T-helper 17 cell (primary cell): ENCODE measurements around the gene TECTB. TPM values are rescaled to one million over a fixed set of nuclear protein-coding genes. Genes with fewer than 3 reads are reported as not detected.

Experiments
- ATAC-seq: fragments of 150-1000 bp; cut with Tn5 transposase; 2 replicates; pipeline ENCODE4 v1.10.0; 2021; ENCODE audit warnings: mild to moderate bottlenecking, moderate library complexity
- DNase-seq, 3 donors: peaks; one replicate each; pipeline versions ENCODE4 v3.0.0 to v3.0.0-alpha.2; 2020 to 2021
- H3K9me3 ChIP-seq: one replicate; pipeline ENCODE4 v1.7.0; 2013; ENCODE audit warnings: low read length, mild to moderate bottlenecking; ENCODE audit not compliant: control insufficient read depth, poor library complexity, severe bottlenecking
- H3K27ac Mint-ChIP-seq: one replicate; pipeline ENCODE4 v1.8.0; 2022; ENCODE audit warnings: mild to moderate bottlenecking, moderate library complexity, mixed read lengths
- H3K27me3 Mint-ChIP-seq: one replicate; pipeline ENCODE4 v1.8.0; 2022; ENCODE audit warnings: mixed read lengths
- H3K36me3 Mint-ChIP-seq: one replicate; pipeline ENCODE4 v1.8.0; 2022; ENCODE audit warnings: low read depth, mixed read lengths
- H3K4me1 Mint-ChIP-seq: one replicate; pipeline ENCODE4 v1.8.0; 2022; ENCODE audit warnings: mild to moderate bottlenecking, mixed read lengths
- H3K4me3 Mint-ChIP-seq: one replicate; pipeline ENCODE4 v1.8.0; 2022; ENCODE audit warnings: mild to moderate bottlenecking, moderate library complexity, mixed read lengths
- total RNA-seq, 4 donors: library from RNA in 2 of 4; stranded (reverse) in 2 of 4; gene quantifications; one replicate each; pipeline ENCODE4 v1.2.3 and lab custom pipeline; 2022 to 2026

The TECTB gene
- total RNA-seq (not detected), total RNA-seq (lab: John Stamatoyannopoulos, UW) (0 reads per million in 2 donors)

- Mint-ChIP-seq H3K4me1 (no peaks in the 10 kb centered on the region), H3K36me3 (no peaks in the 10 kb centered on the region), H3K4me3 (no peak within 1 kb of the TSS), H3K27ac (no peak within 1 kb of the TSS), H3K27me3 (peaks cover 54% of the 10 kb centered on the region)
- no peak for DNase-seq
- ATAC-seq = no peak
- no peaks in the 10 kb centered on the region for H3K9me3 ChIP-seq
These were observed at the start of gene TECTB for GRCh38 chr10:112283100-112283499. TSS of gene TECTB (plus strand) at chr10:112283400. CDS start at chr10:112283735, 335 bp downstream.

- H3K4me1 Mint-ChIP-seq = no peaks in the 10 kb centered on the region
- H3K4me3 Mint-ChIP-seq = no peak overlapping the region
- H3K36me3 Mint-ChIP-seq = peaks cover 2% of the 10 kb centered on the region
- DNase-seq (no peak), ATAC-seq (no peak)
- H3K27me3 Mint-ChIP-seq = peaks cover 32% of the 10 kb centered on the region
- no peaks in the 10 kb centered on the region for H3K9me3 ChIP-seq
- H3K27ac Mint-ChIP-seq = no peak overlapping the region
These were observed 48.1 kb upstream of the TECTB start for GRCh38 chr10:112235141-112235540.

DNA sequence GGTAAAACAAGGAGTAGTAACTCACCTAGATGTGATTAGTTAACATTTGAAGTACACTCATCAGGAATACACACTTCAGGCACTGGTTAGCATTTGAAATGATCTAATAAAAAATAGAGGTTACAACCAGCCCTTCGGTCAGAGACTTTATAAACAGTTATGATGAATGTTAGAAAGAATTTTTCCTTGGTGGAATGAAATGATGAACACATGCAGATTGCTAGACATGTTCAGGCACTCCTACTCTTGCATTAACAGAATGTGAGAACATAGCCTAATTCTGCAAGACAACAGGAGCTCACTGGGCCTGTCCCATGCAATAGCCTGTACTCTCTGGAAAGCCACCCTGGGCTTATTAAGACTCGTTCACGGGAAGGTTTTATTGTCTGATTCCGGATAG lies 47.3 kb upstream of the TECTB start:
- DNase-seq (no peak), ATAC-seq (no peak)
- H3K9me3 ChIP-seq = no peaks in the 10 kb centered on the region
- Mint-ChIP-seq H3K27me3 (peaks cover 26% of the 10 kb centered on the region), H3K4me3 (no peak overlapping the region), H3K4me1 (no peaks in the 10 kb centered on the region), H3K27ac (no peak overlapping the region), H3K36me3 (peaks cover 2% of the 10 kb centered on the region)

GRCh38 chr10:112236486-112236885 lies 46.7 kb upstream of the TECTB start:
- Mint-ChIP-seq H3K27ac (no peak overlapping the region), H3K4me3 (no peak overlapping the region), H3K4me1 (no peaks in the 10 kb centered on the region), H3K27me3 (peaks cover 21% of the 10 kb centered on the region), H3K36me3 (peaks cover 2% of the 10 kb centered on the region)
- no peaks in the 10 kb centered on the region for H3K9me3 ChIP-seq
- no peak for DNase-seq
- ATAC-seq = no peak

GRCh38 chr10:112239347-112239746 lies 43.9 kb upstream of the TECTB start:
- no peaks in the 10 kb centered on the region for H3K9me3 ChIP-seq
- H3K4me1 Mint-ChIP-seq = no peaks in the 10 kb centered on the region
- H3K27me3 Mint-ChIP-seq = peaks cover 30% of the 10 kb centered on the region
- ATAC-seq = no peak
- H3K36me3 Mint-ChIP-seq = no peaks in the 10 kb centered on the region
- no peak for DNase-seq
- H3K4me3 Mint-ChIP-seq = no peak overlapping the region
- no peak overlapping the region for H3K27ac Mint-ChIP-seq

DNA sequence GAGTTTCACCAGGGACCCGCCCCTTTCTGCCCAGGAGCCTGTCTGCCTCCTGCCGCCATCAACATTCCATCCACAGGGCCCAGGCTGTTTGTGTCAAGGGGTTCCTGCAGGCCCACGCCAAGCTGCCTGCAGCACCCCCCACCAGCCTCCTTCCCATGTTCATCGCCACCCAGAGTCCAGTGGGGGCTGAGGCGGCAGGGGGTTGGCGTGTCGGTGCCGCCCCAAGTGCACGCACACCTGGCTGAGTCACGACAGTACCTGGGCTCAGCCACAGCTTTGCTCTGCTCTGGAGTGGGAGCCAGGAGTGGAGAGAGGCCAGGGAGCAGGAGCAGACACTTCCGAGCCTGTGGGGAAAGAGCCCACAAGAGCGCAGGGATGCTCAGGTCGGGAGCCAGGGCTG lies 42.8 kb upstream of the TECTB start:
- ATAC-seq = no peak
- peaks cover 24% of the 10 kb centered on the region for H3K27me3 Mint-ChIP-seq

GRCh38 chr10:112241651-112242341 lies 41.4 kb upstream of the TECTB start:
- H3K4me3 Mint-ChIP-seq = no peak overlapping the region
- no peaks in the 10 kb centered on the region for H3K4me1 Mint-ChIP-seq
- no peak overlapping the region for H3K27ac Mint-ChIP-seq
- H3K27me3 Mint-ChIP-seq = peaks cover 18% of the 10 kb centered on the region
- no peak for ATAC-seq
- H3K36me3 Mint-ChIP-seq = no peaks in the 10 kb centered on the region
- no peaks in the 10 kb centered on the region for H3K9me3 ChIP-seq
- DNase-seq = no peak

More for the DNA sequence above, 42.8 kb upstream of the TECTB start:
- Mint-ChIP-seq H3K36me3 (no peaks in the 10 kb centered on the region), H3K4me3 (no peak overlapping the region), H3K27ac (no peak overlapping the region), H3K4me1 (no peaks in the 10 kb centered on the region)
- H3K9me3 ChIP-seq = no peaks in the 10 kb centered on the region
- DNase-seq = no peak

GRCh38 chr10:112242769-112243168 lies 40.4 kb upstream of the TECTB start:
- Mint-ChIP-seq H3K4me1 (no peaks in the 10 kb centered on the region), H3K27ac (no peak overlapping the region), H3K36me3 (no peaks in the 10 kb centered on the region), H3K27me3 (peaks cover 18% of the 10 kb centered on the region), H3K4me3 (no peak overlapping the region)
- no peak for ATAC-seq
- no peaks in the 10 kb centered on the region for H3K9me3 ChIP-seq
- DNase-seq = no peak

DNA sequence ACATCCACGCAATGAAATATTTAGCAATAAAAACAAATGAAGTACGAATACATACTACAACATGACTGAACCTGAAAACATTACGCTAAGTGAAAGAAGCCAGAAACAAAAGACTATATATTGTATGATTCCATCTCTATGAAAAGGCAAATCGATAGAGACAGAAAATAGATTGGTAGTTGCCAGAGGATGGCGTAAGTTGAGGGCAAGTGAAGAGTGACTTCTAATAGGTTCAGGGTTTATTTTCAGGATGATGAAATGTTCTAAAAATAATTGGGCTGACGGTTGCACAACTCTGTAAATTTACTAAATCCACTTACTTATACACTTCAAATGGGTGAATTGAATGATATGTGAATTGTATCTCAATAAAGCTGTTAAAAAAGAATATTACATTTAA lies 39.5 kb upstream of the TECTB start:
- DNase-seq (no peak), ATAC-seq (no peak)
- Mint-ChIP-seq H3K36me3 (no peaks in the 10 kb centered on the region), H3K27me3 (peaks cover 18% of the 10 kb centered on the region), H3K4me1 (no peaks in the 10 kb centered on the region), H3K27ac (no peak overlapping the region), H3K4me3 (no peak overlapping the region)
- peaks cover 2% of the 10 kb centered on the region for H3K9me3 ChIP-seq

- Mint-ChIP-seq H3K4me3 (no peak overlapping the region), H3K36me3 (no peaks in the 10 kb centered on the region), H3K27me3 (peaks cover 18% of the 10 kb centered on the region), H3K4me1 (no peaks in the 10 kb centered on the region), H3K27ac (no peak overlapping the region)
- DNase-seq = no peak
- no peak for ATAC-seq
- peaks cover 2% of the 10 kb centered on the region for H3K9me3 ChIP-seq
These were observed 39.0 kb upstream of the TECTB start for GRCh38 chr10:112244197-112244596.

DNA sequence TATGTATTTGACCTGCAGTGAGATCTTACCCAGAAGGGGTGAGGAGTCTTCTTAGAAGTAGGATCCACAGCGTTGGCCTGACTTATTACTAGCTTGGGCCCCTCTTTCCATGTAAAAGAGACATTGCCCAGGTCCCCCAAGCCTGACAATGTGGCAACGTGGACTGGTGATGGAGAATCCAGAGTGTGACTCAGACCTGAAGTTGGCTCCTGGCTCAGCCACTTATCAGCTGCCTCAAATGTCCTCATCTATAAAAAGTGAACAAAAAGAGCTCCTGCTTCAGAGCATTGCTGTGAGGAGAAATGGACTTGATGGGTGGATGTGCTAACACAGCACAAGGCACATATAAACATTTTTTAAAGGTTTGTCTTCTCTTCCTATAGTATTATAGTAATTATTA lies 35.4 kb upstream of the TECTB start:
- H3K36me3 Mint-ChIP-seq = no peaks in the 10 kb centered on the region

GRCh38 chr10:112248584-112249295 lies 34.5 kb upstream of the TECTB start:
- ATAC-seq (no peak), DNase-seq (no peak)
- H3K9me3 ChIP-seq = peaks cover 2% of the 10 kb centered on the region
- H3K4me3 Mint-ChIP-seq = no peak overlapping the region
- no peaks in the 10 kb centered on the region for H3K4me1 Mint-ChIP-seq
- peaks cover 6% of the 10 kb centered on the region for H3K27me3 Mint-ChIP-seq
- no peak overlapping the region for H3K27ac Mint-ChIP-seq
- H3K36me3 Mint-ChIP-seq = no peaks in the 10 kb centered on the region

More for the DNA sequence above, 35.4 kb upstream of the TECTB start:
- DNase-seq = no peak
- no peaks in the 10 kb centered on the region for H3K4me1 Mint-ChIP-seq
- peaks cover 15% of the 10 kb centered on the region for H3K27me3 Mint-ChIP-seq
- peaks cover 2% of the 10 kb centered on the region for H3K9me3 ChIP-seq
- no peak overlapping the region for H3K4me3 Mint-ChIP-seq
- H3K27ac Mint-ChIP-seq = no peak overlapping the region
- no peak for ATAC-seq

- Mint-ChIP-seq H3K27me3 (peaks cover 5% of the 10 kb centered on the region), H3K27ac (no peak overlapping the region), H3K4me1 (no peaks in the 10 kb centered on the region), H3K36me3 (no peaks in the 10 kb centered on the region), H3K4me3 (no peak overlapping the region)
- peaks cover 2% of the 10 kb centered on the region for H3K9me3 ChIP-seq
- ATAC-seq (no peak), DNase-seq (no peak)
These were observed 33.5 kb upstream of the TECTB start for GRCh38 chr10:112249722-112250121.

DNA sequence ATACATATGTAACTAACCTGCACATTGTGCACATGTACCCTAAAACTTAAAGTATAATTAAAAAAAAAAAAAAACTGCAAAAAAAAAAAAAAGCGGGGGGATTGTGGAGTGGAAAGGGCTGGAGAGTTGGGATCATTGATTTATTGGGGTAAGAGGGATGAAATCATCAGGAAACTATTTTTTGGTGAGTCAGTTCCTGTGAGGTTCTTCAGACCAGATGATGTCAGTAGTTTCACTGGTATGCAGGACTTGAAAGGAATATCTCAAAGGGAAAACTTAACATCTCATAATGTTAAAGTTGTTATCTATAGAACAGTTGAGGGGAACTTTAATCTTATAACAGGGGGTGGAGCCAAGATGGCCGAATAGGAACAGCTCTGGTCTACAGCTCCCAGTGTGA lies 32.6 kb upstream of the TECTB start:
- Mint-ChIP-seq H3K27ac (no peak overlapping the region), H3K4me3 (no peak overlapping the region), H3K27me3 (peaks cover 5% of the 10 kb centered on the region), H3K36me3 (no peaks in the 10 kb centered on the region), H3K4me1 (no peaks in the 10 kb centered on the region)
- ATAC-seq (no peak), DNase-seq (no peak)
- H3K9me3 ChIP-seq = peaks cover 2% of the 10 kb centered on the region
